HG02798 (cell line): Measurements from ENCODE around the gene EFS.
"Not testable (repeated sequence)": the region's sequence is repeated elsewhere in the genome, so short reads cannot be mapped to it uniquely, and the experiment has no call there.

Source experiments
- ATAC-seq: cut with Tn5 transposase; IDR thresholded peaks from one replicate; pipeline ENCODE4 v1.9.1; 2021; ENCODE audit warnings: mild to moderate bottlenecking; ENCODE audit not compliant: unreplicated experiment, poor library complexity

Gene EFS

GRCh38 chr14:23399591-23399990 lies 34.6 kb upstream of the EFS start:
- ATAC-seq: no peak

DNA sequence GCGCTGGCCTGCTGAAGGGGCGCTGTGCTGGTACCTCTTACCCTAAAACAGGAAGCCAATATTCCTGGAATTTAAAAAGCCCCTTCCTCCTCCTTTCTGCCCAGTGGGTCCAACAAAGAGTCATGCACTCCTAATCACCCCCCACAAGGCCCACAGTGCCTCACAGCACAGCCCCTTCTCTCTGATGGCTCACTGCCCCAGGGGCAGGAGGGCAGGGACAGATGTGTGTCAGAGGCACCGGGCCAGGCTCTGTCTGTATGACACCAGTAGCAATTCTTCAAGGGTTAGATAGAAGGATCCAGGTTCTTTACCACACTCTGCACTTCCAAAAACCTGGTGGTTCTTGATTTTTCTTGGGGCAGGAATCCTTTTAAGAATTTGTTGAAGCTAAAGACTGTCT lies 34.2 kb upstream of the EFS start:
- no peak for ATAC-seq

DNA sequence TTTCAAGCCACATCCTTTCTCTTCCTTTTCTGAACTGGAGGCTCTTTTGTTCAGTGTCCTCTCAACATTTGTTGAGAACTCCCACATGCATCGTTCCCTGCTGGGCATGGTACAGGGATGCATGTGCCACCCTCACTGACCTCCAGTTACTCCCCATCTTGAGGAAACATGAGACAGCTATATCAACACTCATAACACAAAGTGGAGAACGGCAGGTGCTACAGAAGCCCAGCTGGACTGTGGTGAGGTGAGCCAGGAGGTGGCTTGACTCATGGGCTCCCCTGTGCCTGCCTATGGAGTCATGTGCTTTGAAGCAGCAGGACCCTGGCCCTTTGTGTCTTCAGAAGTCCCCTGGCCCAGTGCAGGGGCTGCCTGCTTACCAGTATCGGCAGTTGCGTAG lies 33.4 kb upstream of the EFS start:
- ATAC-seq: no peak

GRCh38 chr14:23396781-23397407 lies 31.9 kb upstream of the EFS start:
- no peak for ATAC-seq

DNA sequence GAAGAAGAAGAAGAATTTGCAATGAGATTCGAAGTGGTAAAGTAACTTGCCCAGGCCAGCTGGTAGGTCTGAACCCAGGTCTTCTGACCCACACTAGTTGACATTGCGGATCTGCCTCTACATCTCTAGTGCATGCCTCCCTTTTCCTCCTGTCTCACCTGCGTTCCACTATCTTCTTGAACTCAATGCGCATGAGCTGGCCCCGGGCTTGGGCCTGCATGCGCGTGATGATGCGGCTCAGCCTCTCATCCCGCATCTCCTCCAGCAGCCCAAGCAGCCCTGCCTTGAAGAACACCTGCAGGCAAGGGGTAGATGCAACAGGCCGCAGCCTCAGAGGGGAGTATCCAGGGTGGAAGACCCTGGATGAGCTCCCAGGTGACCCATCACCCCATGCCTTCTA lies 31.2 kb upstream of the EFS start:
- no peak for ATAC-seq

DNA sequence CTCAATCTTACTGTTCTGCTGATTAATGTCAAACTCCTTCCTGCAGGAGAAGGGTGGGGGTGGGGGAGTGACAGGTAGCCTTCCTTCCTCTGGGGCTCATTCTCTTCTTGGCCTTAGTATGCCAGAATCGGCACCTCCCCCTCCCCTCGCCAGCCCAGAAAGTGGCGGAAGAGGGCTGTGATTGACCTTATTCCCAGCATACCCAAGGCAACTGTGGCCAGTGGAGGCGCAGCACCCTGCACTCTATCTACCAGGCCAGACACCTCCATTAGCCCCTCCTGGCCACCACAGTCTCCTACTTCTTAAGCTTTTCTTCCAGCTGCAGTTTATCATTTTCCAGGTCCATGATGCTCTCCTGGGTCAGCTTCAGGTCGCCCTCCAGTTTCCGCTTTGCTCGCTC lies 27.6 kb upstream of the EFS start:
- ATAC-seq: no peak

- not testable (repeated sequence) for ATAC-seq
Observed at GRCh38 chr14:23389871-23390270, 24.9 kb upstream of the EFS start.

- no peak for ATAC-seq
Observed at GRCh38 chr14:23389396-23389795, 24.4 kb upstream of the EFS start.

GRCh38 chr14:23388996-23389395 lies 24.0 kb upstream of the EFS start:
- no peak for ATAC-seq

- no peak for ATAC-seq
Observed at GRCh38 chr14:23387916-23388882, 23.2 kb upstream of the EFS start.

GRCh38 chr14:23386999-23387398 lies 22.0 kb upstream of the EFS start:
- no peak for ATAC-seq

- ATAC-seq: not testable (repeated sequence)
Observed at GRCh38 chr14:23386266-23386657, 21.3 kb upstream of the EFS start.

DNA sequence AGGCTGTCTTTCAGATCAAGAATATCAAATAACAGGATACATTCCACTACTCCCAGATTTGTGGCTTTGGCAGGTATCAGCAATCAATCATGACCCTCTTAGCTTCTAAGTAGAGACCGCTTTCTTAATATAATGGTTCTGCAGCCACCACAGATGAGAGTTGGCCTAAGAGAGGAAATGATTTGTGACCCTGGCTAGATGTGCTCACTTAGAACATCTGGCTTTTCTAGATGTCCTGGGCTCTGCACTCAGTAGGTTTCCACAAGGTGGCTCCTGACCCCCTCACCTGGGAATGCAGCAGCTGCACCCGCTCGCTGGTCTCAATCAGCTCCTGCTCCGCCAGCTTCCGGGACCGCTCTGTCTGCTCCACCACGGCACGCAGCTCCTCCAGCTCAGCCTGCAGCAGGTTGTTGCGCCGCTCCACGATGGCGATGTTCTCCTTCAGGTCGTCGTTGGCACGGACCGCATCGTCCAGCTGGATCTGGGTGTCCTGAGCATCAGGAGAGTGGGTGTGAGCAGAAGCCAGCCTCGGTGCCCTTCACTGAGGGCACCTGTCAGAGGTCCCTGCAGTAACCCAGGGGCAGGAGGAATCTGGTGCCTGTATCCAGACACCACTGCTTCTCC lies 20.8 kb upstream of the EFS start:
- no peak for ATAC-seq

DNA sequence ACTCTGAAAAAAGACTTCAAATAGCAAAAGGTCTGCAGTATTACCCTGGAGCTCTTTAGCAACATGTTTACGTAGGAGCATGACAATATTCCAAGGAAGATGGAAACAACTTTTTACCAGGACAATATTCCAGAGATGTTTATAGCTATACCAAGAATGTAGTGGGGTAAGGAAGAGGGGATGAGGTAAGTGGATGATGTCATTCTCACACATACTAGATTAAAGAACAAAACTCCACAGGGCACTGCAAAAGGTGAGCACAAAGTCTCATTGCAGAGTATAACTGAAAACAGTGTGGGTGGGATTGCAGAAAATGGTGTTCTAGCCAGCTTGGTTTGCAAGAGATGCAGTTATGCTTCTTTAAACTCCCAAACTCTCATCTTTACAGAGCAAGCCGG lies 20.3 kb upstream of the EFS start:
- no peak for ATAC-seq

DNA sequence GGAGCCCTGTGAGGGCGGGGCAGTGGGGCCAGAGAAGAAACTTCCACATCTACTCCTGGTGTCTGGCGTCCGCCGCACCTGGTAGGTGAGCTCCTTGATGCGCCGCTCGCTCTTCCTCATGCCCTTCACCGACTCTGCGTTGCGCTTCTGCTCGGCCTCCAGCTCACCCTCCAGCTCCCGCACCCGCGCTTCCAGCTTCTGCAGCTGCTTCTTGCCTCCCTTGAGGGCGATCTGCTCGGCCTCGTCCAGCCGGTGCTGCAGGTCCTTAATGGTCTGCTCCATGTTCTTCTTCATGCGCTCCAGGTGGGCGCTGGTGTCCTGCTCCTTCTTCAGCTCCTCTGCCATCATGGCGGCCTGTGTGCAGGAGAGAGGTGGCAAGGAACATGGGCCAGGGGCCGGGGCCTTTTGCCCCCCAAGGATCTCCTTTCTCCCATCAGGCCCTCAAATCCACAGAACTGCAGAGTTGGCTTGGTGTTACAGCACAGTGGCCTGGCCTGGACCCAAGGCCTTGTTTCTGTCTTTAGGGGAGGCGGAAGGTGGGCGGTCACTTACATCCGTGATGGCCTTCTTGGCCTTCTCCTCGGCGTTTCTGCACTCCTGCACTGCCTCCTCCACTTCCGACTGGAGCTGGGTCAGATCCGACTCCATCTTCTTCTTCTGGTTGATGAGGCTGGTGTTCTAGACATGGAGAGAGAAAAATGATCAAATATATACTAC lies 19.6 kb upstream of the EFS start:
- no peak for ATAC-seq

- no peak for ATAC-seq
Observed at GRCh38 chr14:23382731-23383440, 17.9 kb upstream of the EFS start.

DNA sequence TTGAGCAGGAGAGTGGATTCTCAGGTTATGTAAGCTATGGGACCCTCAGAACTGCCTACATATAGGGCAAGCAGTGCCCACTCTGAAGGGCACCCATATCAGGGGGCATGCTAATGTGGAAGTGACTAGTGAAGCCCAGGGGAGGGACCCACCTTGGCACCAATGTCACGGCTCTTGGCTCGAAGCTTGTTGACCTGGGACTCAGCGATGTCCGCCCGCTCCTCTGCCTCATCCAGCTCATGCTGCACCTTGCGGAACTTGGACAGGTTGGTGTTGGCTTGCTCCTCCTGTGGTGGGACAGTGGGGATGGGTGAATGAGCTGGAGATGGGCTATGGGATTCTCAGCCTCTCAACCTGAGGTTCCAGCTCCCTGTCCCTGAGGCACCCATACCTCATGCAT lies 17.3 kb upstream of the EFS start:
- no peak for ATAC-seq

GRCh38 chr14:23381871-23382270 lies 16.9 kb upstream of the EFS start:
- ATAC-seq: no peak

DNA sequence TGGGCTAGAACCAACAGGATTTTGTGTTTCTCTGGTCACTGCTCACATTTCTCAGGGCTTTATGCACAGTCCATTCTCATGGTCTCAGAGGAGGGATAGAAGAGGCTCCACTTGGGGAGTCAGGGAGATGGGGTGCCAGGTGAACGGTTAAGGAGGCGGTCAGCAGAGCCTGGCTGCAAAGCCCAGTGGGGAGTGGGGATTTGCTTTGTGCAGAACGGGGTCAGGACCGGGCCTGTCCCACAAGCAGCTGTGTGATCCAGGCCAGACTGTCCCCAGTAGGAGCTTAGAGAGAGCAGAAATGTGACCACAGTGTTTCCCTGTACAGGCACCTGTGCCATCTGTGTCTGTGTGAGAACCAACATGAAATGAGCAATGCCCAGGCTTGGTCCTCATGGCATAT lies 16.0 kb upstream of the EFS start:
- ATAC-seq: no peak
